DOHH2 (cell line): Measurements from ENCODE around the gene ECHS1.

Experiments used
- H3F3A ChIP-seq: fragments of 200-600 bp; sonication (generic), shearing (Covaris generic); 2 replicates; pipeline ENCODE4 v1.6.0; 2016; ENCODE audit warnings: antibody characterized with exemption, mild to moderate bottlenecking; ENCODE audit not compliant: control insufficient read depth, insufficient read depth
- H3K27ac ChIP-seq: fragments of 200-600 bp; sonication (generic); 2 replicates; pipeline ENCODE4 v1.5.1; 2014; ENCODE audit warnings: low read depth, mild to moderate bottlenecking, low read length, moderate library complexity
- H3K27me3 ChIP-seq: fragments of 200-600 bp; sonication (generic); 2 replicates; pipeline ENCODE4 v1.6.1; 2014; ENCODE audit warnings: mild to moderate bottlenecking, low read length, mixed read lengths; ENCODE audit not compliant: control insufficient read depth
- H3K36me3 ChIP-seq: fragments of 200-600 bp; sonication (generic); 2 replicates; pipeline ENCODE4 v1.6.1; 2014; ENCODE audit warnings: mild to moderate bottlenecking, low read length, moderate library complexity, mixed read lengths; ENCODE audit not compliant: control insufficient read depth
- H3K4me1 ChIP-seq: fragments of 200-600 bp; sonication (generic); 2 replicates; pipeline ENCODE4 v1.6.1; 2014; ENCODE audit warnings: mild to moderate bottlenecking, low read length, mixed read lengths; ENCODE audit not compliant: control insufficient read depth
- H3K4me2 ChIP-seq: fragments of 200-600 bp; sonication (generic); 2 replicates; pipeline ENCODE4 v1.6.0; 2014; ENCODE audit warnings: mild to moderate bottlenecking, low read length, moderate library complexity
- H3K4me3 ChIP-seq: fragments of 200-600 bp; sonication (generic); 2 replicates; pipeline ENCODE4 v1.5.1; 2014; ENCODE audit warnings: mild to moderate bottlenecking, low read length, mixed read lengths
- H3K79me2 ChIP-seq: fragments of 200-600 bp; sonication (generic); 2 replicates; pipeline ENCODE4 v1.6.1; 2014; ENCODE audit warnings: mild to moderate bottlenecking, low read length, mixed read lengths; ENCODE audit not compliant: control insufficient read depth
- H3K9me2 ChIP-seq: fragments of 200-600 bp; sonication (generic); replicated peaks from 2 replicates; pipeline ENCODE4 v1.6.1; 2014; ENCODE audit warnings: mild to moderate bottlenecking, low read length, mixed read lengths; ENCODE audit not compliant: control insufficient read depth
- H3K9me3 ChIP-seq: fragments of 200-600 bp; sonication (generic); 2 replicates; pipeline ENCODE4 v1.6.1; 2014; ENCODE audit warnings: antibody characterized with exemption, low read length, mixed read lengths; ENCODE audit not compliant: control insufficient read depth, insufficient read depth
- H4K20me1 ChIP-seq: fragments of 200-600 bp; sonication (generic); 2 replicates; pipeline ENCODE4 v1.6.0; 2014; ENCODE audit warnings: low read depth, mild to moderate bottlenecking, antibody characterized with exemption, low read length, moderate library complexity; ENCODE audit not compliant: control insufficient read depth, insufficient read depth
- EZH2phosphoT487 ChIP-seq: fragments of 200-600 bp; sonication (generic); IDR thresholded peaks from 2 replicates; pipeline ENCODE4 v1.6.1; 2017; ENCODE audit warnings: borderline replicate concordance, mild to moderate bottlenecking, antibody characterized with exemption, low read length, moderate library complexity, mixed read lengths
- TF ChIP-seq, protein P1 (sequence below): fragments of 200-600 bp; sonication (generic); IDR thresholded peaks from one replicate; pipeline ENCODE4 v1.5.1; 2014; ENCODE audit warnings: antibody characterized with exemption, mild to moderate bottlenecking, low read depth, low read length; ENCODE audit not compliant: poor library complexity, severe bottlenecking

ECHS1 gene

DNA sequence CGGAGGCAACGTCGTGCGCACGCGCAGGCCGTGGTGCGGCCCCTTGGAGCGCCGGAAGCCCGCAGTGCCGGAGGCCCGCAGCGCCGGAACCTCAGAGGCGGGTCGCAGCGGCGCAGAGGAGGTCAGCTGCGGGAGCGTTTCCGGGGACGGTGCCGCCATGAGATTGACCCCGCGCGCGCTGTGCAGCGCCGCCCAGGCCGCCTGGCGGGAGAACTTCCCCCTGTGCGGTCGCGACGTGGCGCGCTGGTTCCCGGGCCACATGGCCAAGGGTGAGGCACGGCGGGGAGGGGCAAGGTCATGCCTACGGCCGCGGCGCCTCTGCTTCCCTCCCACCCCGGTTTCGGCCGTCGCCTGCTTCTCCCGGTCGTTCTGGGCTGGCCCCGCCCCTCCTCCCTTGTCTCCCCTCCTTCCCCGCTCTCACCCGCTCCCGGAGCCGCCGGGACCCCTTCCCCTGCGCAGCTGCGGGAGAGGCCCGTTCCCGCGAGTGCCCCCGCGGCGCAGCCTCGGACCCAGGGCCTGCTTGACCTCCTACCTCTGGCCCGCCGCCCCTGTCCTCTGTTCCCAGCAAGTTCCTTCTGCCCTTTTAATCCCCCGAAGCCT is 21.0 kb upstream of the ECHS1 start, which contains the start of gene MTG1:
Gene MTG1 (plus strand): TSS at position 94 of the 600 bp plus-strand sequence. CDS start 64 bp downstream, at position 158.
- Histone ChIP-seq H3K4me3 (peak within 1 kb of the TSS; percentile 83), H3K79me2 (peaks cover 49% of the 10 kb centered on the region), H3F3A (peaks cover 15% of the 10 kb centered on the region), H3K9me3 (no peaks in the 10 kb centered on the region), H3K27ac (peak within 1 kb of the TSS; percentile 59), H3K4me2 (peak within 1 kb of the TSS; percentile 86), H3K36me3 (peaks cover 53% of the 10 kb centered on the region), H3K4me1 (peaks cover 55% of the 10 kb centered on the region), H4K20me1 (peaks cover 5% of the 10 kb centered on the region; the same call in 1 of the 2 replicates), H3K27me3 (no peaks in the 10 kb centered on the region), H3K9me2 (no peaks in the 10 kb centered on the region)
- TF ChIP-seq, protein P1, sequence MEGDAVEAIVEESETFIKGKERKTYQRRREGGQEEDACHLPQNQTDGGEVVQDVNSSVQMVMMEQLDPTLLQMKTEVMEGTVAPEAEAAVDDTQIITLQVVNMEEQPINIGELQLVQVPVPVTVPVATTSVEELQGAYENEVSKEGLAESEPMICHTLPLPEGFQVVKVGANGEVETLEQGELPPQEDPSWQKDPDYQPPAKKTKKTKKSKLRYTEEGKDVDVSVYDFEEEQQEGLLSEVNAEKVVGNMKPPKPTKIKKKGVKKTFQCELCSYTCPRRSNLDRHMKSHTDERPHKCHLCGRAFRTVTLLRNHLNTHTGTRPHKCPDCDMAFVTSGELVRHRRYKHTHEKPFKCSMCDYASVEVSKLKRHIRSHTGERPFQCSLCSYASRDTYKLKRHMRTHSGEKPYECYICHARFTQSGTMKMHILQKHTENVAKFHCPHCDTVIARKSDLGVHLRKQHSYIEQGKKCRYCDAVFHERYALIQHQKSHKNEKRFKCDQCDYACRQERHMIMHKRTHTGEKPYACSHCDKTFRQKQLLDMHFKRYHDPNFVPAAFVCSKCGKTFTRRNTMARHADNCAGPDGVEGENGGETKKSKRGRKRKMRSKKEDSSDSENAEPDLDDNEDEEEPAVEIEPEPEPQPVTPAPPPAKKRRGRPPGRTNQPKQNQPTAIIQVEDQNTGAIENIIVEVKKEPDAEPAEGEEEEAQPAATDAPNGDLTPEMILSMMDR: peak; percentile 14
- TF ChIP-seq EZH2phosphoT487: no peak

DNA sequence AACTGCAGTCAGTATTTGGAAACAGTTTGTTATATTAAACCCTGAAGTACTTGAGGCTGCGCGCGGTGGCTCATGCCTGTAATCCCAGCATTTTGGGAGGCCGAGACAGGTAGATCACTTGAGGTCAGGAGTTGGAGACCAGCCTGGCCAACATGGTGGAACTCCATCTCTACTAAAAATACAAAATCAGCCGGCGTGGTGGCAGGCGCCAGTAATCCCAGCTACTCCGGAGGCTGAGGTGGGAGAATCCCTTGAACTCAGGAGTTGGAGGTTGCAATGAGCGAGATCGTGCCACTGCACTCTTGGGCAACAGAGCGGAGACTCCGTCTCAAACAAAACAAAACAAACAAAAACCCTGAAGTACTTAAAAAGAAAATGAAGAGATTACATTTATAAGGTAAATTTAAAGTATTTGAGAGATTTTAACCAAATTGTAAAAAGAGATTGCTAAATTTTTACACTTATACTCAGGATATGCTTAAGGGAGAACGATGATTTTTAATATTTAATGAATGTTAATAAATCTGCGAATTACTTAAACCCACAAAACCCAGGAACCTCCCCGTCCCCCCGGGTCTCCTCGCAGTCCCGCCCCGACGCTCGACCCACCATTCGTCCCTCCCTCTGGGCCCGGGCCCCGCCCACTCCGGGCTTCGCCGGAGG is 20.4 kb upstream of the ECHS1 start:
- Histone ChIP-seq H3F3A (peaks cover 17% of the 10 kb centered on the region), H4K20me1 (peaks cover 5% of the 10 kb centered on the region; the same call in 1 of the 2 replicates), H3K4me3 (peak overlapping the region; percentile 83), H3K4me1 (peaks cover 57% of the 10 kb centered on the region), H3K36me3 (peaks cover 49% of the 10 kb centered on the region), H3K9me3 (no peaks in the 10 kb centered on the region), H3K4me2 (peak overlapping the region; percentile 86), H3K9me2 (no peaks in the 10 kb centered on the region), H3K27me3 (no peaks in the 10 kb centered on the region), H3K79me2 (peaks cover 43% of the 10 kb centered on the region), H3K27ac (peak overlapping the region; percentile 30)
- TF ChIP-seq, protein P1: no peak
- TF ChIP-seq EZH2phosphoT487: no peak

GRCh38 chr10:133391761-133392518 is 18.8 kb upstream of the ECHS1 start:
- H4K20me1 ChIP-seq: peaks cover 5% of the 10 kb centered on the region; the same call in 1 of the 2 replicates
- H3K9me2 ChIP-seq: no peaks in the 10 kb centered on the region
- peaks cover 41% of the 10 kb centered on the region for H3K36me3 ChIP-seq
- peak overlapping the region; percentile 83 for H3K4me3 ChIP-seq
- no peaks in the 10 kb centered on the region for H3K27me3 ChIP-seq
- H3K79me2 ChIP-seq: peaks cover 35% of the 10 kb centered on the region
- H3K4me1 ChIP-seq: peaks cover 67% of the 10 kb centered on the region
- no peaks in the 10 kb centered on the region for H3K9me3 ChIP-seq
- H3F3A ChIP-seq: peaks cover 17% of the 10 kb centered on the region
- peak overlapping the region; percentile 97 for H3K27ac ChIP-seq
- peak overlapping the region; percentile 84 for H3K4me2 ChIP-seq
- TF ChIP-seq, protein P1: no peak
- TF ChIP-seq EZH2phosphoT487: no peak
